ENCODE results near the gene ZFP64.
"Not testable (repeated sequence)": the region's sequence is repeated elsewhere in the genome, so short reads cannot be mapped to it uniquely, and the experiment has no call there.

ZFP64 gene

GRCh38 chr20:52191132-52191915, at the start of gene ZFP64:
ZFP64 (minus strand) TSS chr20:52191779; CDS start chr20:52191636, 143 bp downstream.
- peak; percentile 20 for DNase-seq (ENCODE audit: low read depth)

GRCh38 chr20:52240802-52241201, 49.2 kb upstream of the ZFP64 start:
- DNase-seq (ENCODE audit: low read depth) = no peak

- DNase-seq (ENCODE audit: low read depth) = no peak
Observed at GRCh38 chr20:52239102-52239501, 47.5 kb upstream of the ZFP64 start.

GRCh38 chr20:52236292-52236691, 44.7 kb upstream of the ZFP64 start:
- DNase-seq (ENCODE audit: low read depth) = no peak

- DNase-seq (ENCODE audit: low read depth) = no peak
Observed at GRCh38 chr20:52235129-52235528, 43.5 kb upstream of the ZFP64 start.

- no peak for DNase-seq (ENCODE audit: low read depth)
Observed at GRCh38 chr20:52234302-52235045, 42.9 kb upstream of the ZFP64 start.

- no peak for DNase-seq (ENCODE audit: low read depth)
Observed at GRCh38 chr20:52231230-52231746, 39.7 kb upstream of the ZFP64 start.

- DNase-seq (ENCODE audit: low read depth) = no peak
Observed at GRCh38 chr20:52230409-52230808, 38.8 kb upstream of the ZFP64 start.

GRCh38 chr20:52229346-52229745, 37.8 kb upstream of the ZFP64 start:
- not testable (repeated sequence) for DNase-seq (ENCODE audit: low read depth)

GRCh38 chr20:52226370-52226769, 34.8 kb upstream of the ZFP64 start:
- DNase-seq (ENCODE audit: low read depth) = no peak

GRCh38 chr20:52224920-52225319, 33.3 kb upstream of the ZFP64 start:
- DNase-seq (ENCODE audit: low read depth) = no peak

GRCh38 chr20:52221362-52221761, 29.8 kb upstream of the ZFP64 start:
- not testable (repeated sequence) for DNase-seq (ENCODE audit: low read depth)

- not testable (repeated sequence) for DNase-seq (ENCODE audit: low read depth)
Observed at GRCh38 chr20:52220891-52221290, 29.3 kb upstream of the ZFP64 start.

GRCh38 chr20:52219441-52219840, 27.9 kb upstream of the ZFP64 start:
- DNase-seq (ENCODE audit: low read depth) = no peak

- DNase-seq (ENCODE audit: low read depth) = no peak
Observed at GRCh38 chr20:52217689-52218395, 26.3 kb upstream of the ZFP64 start.

GRCh38 chr20:52213995-52214394, 22.4 kb upstream of the ZFP64 start:
- no peak for DNase-seq (ENCODE audit: low read depth)

GRCh38 chr20:52212943-52213342, 21.4 kb upstream of the ZFP64 start:
- no peak for DNase-seq (ENCODE audit: low read depth)

GRCh38 chr20:52210037-52210990, 18.7 kb upstream of the ZFP64 start:
- no peak for DNase-seq (ENCODE audit: low read depth)

- no peak for DNase-seq (ENCODE audit: low read depth)
Observed at GRCh38 chr20:52209154-52209571, 17.6 kb upstream of the ZFP64 start.

GRCh38 chr20:52207020-52207810, 15.6 kb upstream of the ZFP64 start:
- DNase-seq (ENCODE audit: low read depth) = no peak

Measured in non-pigmented ciliary epithelial cell (primary cell).